CD4-positive, alpha-beta T cell treated with Interleukin-15 for 4 hours (primary cell): ENCODE measurements around the gene UGT1A9.
"Not testable (repeated sequence)": the region's sequence is repeated elsewhere in the genome, so short reads cannot be mapped to it uniquely, and the experiment has no call there.

Source experiments
- DNase-seq: peaks from one replicate; pipeline ENCODE4 v3.0.0-alpha.2; 2020; ENCODE audit warnings: low spot score

Gene UGT1A9

DNA sequence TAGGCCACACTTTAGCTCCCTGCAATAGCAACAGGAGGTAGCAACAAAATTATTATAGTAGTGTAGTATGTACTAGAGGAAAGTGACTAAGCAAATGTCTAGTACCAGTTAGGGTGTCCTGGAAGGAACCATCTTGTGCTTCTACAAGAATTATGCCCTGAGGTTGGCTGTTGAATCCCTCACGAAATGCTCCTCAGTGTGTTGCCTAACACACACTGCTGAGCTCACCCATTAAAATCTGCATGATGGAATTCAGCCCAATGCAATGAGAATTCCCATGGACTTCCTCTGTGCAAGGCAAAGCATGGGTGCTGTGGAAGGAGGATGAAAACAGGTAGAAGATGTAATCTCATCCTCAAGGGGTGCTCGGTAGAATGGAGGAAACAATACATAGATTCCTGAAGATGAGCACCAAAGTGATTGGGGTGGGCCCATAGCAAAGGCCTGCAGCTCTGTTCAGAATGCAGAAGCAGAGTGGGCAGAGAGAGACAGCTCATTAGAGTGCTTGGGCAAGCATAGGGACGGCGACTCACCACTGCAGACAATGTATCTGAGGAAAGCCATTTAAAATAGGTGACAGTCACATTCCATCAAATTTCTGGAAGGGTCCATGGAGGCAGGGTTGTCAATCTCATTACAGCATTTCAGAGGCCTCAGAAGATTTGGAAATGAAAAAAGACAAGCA is 8.8 kb downstream of the UGT1A9 start:
- DNase-seq, result no peak

DNA sequence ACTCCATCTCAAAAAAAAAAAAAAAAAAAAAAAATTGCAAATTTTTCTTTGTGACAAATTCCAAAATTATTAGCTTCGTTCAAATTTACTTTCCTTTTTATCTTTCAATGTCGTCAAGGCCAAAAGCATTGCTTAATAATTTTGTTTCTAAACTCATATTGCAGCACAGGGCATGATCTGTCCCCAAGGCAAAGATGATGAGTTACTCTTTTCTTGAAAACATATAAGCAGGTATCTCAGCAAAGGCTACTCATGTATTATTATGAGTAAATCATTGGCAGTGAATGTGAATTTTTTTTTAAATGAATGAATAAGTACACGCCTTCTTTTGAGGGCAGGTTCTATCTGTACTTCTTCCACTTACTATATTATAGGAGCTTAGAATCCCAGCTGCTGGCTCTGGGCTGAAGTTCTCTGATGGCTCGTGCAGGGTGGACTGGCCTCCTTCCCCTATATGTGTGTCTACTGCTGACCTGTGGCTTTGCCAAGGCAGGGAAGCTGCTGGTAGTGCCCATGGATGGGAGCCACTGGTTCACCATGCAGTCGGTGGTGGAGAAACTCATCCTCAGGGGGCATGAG is 9.9 kb downstream of the UGT1A9 start, which contains the start of gene UGT1A7:
TSS of gene UGT1A7 (plus strand) at position 381 of the 579 bp plus-strand sequence. CDS start at position 418, 37 bp downstream.
- DNase-seq, result no peak

DNA sequence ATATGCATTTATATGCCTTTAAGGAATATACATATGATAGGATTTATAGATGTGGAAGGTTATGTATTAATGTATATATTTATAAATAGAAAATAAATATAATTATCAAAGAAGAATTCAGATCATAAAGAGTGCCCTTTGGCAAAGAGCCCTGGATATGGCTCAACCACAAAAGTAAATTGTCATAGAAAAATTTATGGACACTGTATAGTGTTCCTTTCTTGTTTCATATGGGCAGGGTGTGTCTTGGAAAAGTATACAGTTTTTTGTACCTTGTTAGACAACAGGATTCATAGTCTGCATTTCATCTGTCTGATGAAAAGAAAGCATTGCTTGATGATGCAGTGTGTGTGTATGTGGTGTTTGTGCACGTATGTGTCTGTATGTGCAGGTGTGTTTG is 12.9 kb downstream of the UGT1A9 start:
- no peak for DNase-seq

DNA sequence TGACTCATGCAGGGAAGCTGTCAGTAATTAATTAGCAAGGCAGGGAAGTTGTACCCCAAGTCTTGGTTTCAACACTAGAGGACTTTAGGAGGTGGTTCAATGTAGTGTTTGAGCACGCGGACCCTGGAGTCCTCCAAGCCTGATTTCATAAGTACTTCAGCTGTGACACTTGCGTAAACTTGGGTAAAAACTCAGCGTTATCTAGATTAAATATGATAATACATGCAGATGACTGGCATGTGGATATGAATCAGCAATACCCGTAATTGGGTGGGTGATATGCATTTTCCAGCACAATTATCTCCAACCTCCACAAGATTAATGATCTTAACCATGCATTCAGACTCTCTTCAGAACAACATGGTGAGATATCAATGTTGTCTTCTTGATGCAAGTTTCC is 15.2 kb downstream of the UGT1A9 start:
- no peak for DNase-seq

DNA sequence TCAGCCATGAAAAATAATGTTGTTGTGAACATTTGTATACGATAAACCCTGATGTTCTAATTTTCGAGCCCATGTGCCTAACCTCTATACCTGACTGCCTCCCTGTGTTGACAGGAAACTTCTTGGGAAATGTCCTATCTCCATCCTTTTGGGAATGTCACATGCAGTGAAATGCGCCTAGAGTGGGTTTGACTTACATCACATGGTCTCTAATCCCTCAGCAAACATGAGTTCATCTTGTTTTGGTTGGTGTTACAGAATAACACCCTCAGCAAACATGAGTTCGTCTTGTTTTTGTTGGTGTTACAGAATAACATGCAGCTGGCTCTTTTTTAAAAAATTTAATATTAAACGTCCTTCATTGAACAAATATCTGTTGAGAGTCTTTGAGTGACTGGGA is 16.6 kb downstream of the UGT1A9 start:
- no peak for DNase-seq

DNA sequence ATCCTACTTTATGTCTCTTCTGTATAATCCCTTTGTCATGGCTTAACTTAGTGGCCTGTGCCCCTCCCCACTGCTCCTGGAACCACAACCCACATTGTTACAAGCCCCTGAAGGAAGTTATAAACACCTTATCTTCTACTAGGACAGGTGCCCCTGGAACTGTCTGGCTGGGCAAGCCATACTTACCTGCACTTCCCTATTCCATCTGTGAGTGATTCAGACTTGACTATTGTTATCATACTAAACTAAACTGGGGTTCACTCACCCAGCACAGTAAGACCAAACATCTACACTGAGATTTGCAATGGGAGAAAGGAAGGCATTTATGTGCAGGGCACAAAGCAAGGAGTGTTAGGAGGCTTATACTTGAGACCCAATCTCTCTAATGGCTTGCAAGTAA is 17.3 kb downstream of the UGT1A9 start:
- no peak for DNase-seq

DNA sequence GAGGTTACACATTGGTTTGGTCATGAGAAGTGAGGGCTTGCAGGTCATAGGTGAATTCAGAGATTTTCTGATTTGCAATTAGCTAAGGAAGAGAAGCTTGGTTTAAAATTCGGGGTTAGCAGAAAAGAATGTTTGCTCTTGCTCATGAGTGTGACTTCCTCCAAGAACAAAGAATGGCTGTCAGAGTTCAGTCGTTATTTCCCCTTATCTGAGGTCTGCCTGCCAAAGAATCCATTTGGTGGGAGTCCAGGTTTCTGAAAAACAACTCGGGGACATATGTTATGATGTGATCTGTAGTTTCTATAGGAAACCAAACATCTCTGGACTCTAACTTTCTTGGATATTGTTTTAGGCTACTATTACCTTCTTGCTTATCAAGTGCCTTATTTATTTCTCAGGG is 17.8 kb downstream of the UGT1A9 start:
- DNase-seq, result no peak

DNA sequence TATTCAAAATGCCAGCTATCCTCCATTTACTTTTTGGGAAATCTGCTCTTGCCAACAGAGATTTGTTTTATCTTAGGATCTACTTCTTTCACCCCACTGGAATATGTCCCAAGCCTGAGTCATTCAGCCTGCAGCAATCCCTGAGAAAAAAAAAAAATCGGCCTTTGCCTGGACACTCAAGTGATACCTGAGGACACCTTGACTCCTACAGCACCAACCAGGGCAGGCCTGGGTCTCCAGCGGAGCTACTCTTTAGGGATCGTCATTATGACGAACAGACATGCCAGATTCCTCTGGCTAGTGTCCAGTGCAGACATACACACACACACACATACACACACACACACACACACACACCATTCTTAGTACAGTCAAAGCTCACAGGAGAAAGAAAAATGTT is 18.7 kb downstream of the UGT1A9 start:
- no peak for DNase-seq

DNA sequence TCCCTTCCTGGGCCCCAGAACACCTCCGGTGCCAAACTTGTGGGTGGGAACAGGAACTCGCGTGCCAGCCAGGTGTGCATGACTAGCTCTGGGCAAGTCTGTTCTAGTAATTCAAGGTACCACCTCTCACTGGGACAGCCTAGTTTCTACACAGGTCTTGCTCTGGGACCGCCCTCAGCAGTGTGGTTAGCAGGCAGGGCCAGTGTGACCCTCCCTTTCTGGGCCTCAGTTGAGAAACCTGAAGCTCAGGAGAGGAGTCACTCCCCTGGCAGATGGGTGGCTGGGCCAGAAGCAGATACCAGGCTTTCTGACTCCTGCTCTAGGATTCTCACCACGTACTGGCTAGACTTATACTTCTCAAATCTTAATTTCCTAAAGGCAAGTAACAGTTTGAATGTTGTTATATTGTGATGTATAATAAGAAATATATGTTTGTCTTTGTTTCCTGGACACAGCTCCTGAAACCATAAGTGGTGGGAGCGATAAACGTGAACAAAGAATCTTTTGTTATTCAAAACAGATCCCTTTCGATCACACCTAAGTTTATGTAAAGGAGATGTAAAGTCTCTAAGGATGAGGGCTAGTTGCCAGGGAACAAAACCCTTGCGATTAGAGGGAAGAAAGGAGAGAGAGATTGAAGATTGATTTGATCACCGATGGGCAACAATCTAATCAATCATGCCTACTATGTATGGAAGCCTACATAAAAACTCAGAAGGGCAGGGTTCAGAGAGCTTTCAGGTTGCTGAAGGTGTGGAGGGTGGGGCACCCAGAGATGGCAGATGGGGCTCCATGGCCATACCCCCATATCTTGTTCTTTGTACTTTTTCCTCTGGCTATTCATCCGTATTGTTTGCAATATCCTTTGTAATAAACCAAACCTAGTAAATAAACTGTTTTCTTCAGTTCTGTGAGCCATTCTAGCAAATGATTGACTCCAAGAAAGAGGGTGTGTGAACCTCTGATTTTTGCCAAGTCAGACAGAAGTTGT is 20.0 kb downstream of the UGT1A9 start:
- DNase-seq, result no peak

DNA sequence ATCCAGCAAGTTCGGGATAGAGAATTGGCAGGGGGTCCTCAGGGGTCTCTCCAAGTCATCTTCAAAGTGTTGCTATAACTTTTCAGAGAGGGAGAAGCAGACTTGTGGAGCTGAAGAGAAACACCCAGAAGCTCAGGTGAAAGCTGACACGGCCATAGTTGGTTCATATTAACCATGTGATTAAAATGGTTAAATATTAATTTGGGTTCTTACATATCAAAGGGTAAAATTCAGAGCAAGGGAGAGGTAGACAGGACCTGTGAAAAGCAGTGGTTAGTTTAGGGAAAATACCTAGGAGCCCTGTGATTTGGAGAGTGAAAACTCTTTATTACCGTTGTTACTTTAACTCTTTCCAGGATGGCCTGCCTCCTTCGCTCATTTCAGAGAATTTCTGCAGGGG is 20.9 kb downstream of the UGT1A9 start, which contains the start of gene UGT1A6:
TSS of gene UGT1A6 (plus strand) at position 243 of the 400 bp plus-strand sequence. CDS start at position 358, 115 bp downstream.
- no peak for DNase-seq

DNA sequence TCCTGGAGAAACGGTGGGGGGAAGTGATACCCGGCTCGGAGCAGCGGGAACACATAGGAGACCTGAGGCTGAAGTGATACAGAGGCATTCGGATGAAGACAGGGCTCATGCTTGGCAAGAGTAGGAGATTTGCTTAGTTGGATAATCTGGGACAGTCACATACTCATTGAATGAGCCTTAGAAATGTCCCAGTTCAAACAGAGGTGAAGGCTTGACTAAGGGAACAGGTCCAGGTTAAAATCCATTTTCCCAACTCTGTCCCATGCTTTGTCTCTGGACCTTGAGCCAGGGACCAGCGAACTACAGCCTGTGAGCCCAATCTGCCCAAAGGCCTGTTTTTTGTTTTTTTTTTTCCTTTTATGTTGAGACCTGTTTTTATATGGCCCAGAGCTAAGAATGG is 22.3 kb downstream of the UGT1A9 start:
- no peak for DNase-seq

DNA sequence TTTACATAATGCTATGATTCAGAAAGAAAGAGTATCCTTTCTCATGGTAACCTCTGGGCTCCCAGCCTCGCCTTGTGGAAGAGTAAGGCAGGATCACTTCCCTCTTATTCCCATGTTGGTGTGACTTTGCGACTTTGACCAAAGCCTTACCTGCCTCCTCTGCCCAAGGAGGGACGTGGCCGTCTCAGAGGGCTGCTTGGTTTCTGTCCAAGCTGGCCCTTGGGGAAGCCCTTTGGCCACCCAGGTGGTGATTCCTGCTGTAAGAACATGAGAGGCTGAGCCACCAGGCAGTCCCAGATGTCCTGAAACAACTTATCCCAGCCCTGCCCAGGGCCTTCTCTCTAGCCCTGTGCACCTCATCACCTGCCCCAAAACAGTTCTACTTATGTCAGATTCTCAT is 27.0 kb downstream of the UGT1A9 start:
- DNase-seq, result no peak

DNA sequence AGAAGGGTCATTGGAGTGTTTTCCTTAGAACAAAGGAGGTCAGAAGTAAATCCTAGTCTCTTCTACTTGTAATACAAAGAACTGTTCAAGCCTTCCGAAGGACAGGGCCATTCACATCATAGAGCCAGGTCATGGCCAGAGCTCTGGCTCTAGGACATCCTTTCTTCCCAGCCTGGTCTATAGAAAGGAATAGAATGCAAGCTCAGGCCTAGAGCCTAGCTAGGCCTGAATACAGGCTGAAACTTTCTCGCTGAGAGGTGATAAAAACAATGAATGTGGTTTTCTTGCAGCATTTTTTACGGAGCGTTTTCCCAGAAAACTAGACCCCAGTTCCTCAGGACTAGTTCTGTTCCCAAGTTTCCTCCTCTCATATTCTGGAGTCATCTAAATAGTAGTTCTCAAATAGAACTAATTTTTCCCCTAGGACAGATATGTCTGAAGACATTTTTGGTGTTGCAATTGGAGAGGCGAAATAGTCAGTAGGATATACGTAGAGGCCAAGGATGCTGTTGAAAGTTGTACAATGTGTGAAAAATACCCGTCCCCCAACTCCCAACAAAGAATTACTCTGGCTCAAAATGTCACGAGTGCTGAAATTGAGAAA is 27.8 kb downstream of the UGT1A9 start:
- no peak for DNase-seq

DNA sequence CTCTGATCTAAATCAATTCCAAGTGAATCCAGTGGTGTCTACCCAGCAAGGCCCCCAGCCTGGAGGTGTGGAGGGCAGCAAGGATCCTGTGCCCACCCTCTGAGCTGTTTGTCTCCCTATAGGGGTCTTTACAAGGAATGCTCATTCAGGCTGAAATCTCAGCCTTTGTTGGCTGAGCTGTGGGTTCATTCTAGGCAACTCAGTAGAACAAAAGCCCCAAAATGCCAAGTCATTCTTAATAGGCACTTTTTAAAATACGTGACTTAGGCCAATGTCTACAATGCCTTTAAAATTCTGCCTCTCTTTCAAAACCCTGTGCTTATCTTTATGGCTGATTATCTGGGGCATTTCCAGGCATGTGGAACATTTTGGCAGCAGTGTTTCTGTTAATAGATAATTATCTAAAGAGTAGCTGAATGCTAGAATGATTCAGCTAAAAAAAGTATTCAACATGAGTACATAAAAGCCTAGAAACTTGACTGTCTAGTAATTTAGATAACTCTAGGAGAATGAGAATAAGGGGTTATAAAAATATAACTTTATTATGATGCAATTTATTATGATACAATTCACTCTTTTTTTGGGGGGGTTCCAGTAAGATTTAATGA is 28.4 kb downstream of the UGT1A9 start:
- no peak for DNase-seq

DNA sequence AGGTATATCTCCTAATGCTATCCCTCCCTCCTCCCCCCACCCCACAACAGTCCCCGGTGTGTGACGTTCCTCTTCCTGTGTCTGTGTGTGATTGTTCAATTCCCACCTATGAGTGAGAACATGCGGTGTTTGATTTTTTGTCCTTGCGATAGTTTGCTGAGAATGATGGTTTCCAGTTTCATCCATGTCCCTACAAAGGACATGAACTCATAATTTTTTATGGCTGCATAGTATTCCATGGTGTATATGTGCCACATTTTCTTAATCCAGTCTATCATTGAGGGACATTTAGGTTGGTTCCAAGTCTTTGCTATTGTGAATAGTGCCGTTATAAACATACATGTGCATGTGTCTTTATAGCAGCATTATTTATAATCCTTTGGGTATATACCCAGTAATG is 29.1 kb downstream of the UGT1A9 start:
- not testable (repeated sequence) for DNase-seq

DNA sequence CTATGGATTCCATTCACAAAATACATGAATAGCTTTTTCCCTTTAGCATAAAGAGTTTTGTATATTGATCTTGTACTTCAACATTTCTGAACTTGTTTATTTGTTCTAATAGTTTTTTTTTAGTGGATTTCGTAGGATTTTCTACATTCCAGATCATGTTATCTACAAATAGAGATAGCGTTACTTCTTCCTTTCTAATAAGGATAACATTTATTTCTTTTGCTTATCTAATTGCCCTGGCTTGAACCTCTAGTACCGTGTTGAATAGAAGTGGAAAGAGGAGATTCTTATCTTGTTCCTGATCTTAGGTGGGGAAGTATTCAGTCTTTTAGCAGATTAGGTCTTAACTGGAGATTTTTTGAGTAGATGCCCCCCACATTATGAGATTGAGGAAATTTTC is 30.5 kb downstream of the UGT1A9 start:
- DNase-seq, result no peak

DNA sequence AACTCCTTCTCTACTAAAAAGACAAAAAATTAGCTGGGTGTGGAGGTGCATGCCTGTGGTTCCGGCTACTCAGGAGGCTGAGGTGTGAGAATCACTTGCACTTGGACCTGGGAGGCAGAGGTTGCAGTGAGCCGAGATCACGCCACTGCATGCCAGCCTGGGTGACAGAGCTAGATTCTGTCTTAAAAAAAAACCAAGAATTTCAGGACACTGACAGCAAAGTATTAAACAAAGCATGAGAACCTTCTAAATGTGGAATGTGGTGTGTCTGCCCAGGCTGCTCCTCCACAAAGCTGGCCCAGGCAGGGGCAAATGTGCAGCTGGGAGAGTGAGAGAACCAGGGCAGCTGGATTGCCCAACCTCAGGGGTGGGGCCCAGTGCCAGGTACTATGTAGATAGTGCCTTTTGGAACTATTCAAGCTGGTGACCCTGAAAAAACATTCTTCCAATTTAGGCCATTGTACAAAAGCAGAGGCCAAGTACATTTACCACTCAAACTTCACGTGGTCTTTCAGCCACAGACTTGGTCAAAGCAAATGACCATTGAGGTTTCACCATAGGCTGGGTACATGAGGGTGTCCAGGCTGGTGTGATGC is 34.3 kb downstream of the UGT1A9 start:
- no peak for DNase-seq

DNA sequence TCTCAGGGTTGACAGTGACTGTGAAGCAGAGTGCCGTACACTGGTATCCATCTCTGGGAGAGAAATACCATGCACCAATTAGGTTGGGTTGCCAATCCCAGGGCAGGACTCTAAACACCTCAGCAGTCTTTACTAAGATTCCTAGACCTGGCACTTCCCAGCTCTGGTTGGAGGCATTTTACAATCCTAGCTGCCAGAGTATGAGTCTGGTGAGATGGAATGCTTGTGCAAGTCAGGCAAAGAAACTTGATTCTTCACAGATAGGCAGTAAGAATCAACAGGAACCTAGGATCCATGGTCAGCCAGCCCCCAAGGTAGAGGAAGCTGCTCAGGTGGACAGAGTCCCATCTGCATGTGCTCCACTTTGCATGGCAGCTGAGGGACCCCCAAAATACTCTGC is 35.0 kb downstream of the UGT1A9 start:
- DNase-seq, result no peak

DNA sequence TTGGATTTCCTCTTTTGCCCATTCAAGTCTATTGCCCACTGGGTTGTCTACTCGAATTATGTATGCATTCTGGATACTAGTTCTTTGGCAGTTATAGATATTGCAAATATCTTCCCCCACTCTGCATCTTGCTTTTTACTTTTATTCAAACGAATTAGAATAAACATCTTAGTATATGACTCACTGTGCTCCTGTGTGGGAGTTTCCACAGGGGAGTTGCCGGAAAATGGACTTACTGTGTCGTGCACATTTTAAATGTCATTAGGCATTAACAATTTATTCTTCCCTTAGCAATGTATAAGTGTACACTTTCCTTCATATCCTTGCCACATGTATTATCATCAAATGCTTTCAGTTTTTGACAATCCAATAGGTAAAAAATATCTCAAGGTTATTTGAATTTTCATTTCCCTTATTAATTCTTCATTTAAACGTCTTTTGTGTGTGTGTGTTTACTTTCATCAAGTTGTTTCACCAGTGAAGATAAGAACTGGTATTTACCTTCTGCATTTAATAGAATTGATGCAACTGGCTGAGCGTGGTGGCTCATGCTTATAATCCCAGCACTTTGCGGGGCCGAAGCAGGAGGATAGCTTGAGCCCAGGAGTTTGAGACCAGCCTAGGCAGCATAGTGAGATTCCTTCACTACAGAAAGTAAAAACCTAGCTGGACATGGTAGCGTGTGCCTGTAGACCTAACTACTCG is 36.4 kb downstream of the UGT1A9 start:
- no peak for DNase-seq

DNA sequence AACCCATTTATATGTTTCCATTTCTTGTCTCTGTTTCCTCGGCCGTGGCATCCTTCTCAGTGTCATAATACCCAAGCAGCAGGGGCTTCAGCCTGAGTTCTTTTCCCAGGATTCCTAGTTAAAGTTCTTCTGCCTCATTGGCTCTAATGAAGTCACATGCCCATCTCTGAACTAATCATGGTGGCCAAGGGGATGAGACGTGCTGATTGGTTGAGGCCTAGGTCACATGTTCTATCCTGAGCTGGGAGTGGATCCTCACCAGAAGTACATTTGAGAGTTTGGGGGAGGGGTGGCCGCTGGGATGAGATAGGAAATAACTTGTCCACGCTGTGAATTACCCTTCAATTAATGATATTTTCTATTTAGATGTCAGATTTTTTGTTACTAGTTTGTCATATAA is 37.2 kb downstream of the UGT1A9 start:
- no peak for DNase-seq
